CD4-positive, alpha-beta memory T cell (primary cell): ENCODE results near the gene PTPN18. TPM values are rescaled to one million over a fixed set of nuclear protein-coding genes. Genes with fewer than 3 reads are reported as not detected.

Source experiments
- CTCF ChIA-PET: fragments of 350-600 bp; sonication (Branson Sonifier 250); formaldehyde crosslinking; loops from one replicate; lab custom pipeline; 2021; ENCODE audit warnings: inconsistent platforms; ENCODE audit not compliant: partially characterized antibody; lab: Charles Lee
- POLR2A ChIA-PET: fragments of 350-600 bp; sonication (Branson Sonifier 250); formaldehyde crosslinking; loops from one replicate; lab custom pipeline; 2021; ENCODE audit not compliant: partially characterized antibody; lab: Charles Lee
- DNase-seq, 5 donors: peaks; one replicate each; pipeline versions ENCODE4 v3.0.0 to v3.0.0-alpha.2; 2020 to 2022; ENCODE audit warnings: mixed read lengths in 1 of 5
- H3K27ac ChIP-seq: one replicate; pipeline ENCODE4 v1.7.0; 2013; ENCODE audit warnings: low read depth, low read length
- H3K27me3 ChIP-seq: 2 replicates; pipeline ENCODE4 v1.7.0; 2013; ENCODE audit warnings: mild to moderate bottlenecking, low read length, moderate library complexity; ENCODE audit not compliant: insufficient read depth
- H3K36me3 ChIP-seq: 2 replicates; pipeline ENCODE4 v1.7.0; 2013; ENCODE audit warnings: mild to moderate bottlenecking, low read length, moderate library complexity; ENCODE audit not compliant: insufficient read depth
- H3K4me1 ChIP-seq: 2 replicates; pipeline ENCODE4 v1.7.0; 2013; ENCODE audit warnings: mild to moderate bottlenecking, low read length, moderate library complexity; ENCODE audit not compliant: insufficient read depth
- H3K4me3 ChIP-seq, 2 donors: one replicate each; pipeline ENCODE4 v1.7.0; 2013; ENCODE audit warnings: low read length in 2 of 2, mild to moderate bottlenecking in 1 of 2
- H3K9me3 ChIP-seq, 2 donors: one replicate each; pipeline ENCODE4 v1.7.0; 2013; ENCODE audit warnings: low read length in 2 of 2, control low read depth in 1 of 2; ENCODE audit not compliant: control insufficient read depth in 1 of 2
- H3K27ac Mint-ChIP-seq, 7 donors: one replicate each; pipeline ENCODE4 v1.8.0; 2020 to 2021; ENCODE audit warnings: mixed read lengths in 7 of 7, mild to moderate bottlenecking in 6 of 7, inconsistent platforms in 3 of 7, moderate library complexity in 3 of 7
- H3K27me3 Mint-ChIP-seq, 2 donors: one replicate each; pipeline ENCODE4 v1.8.0; 2020 to 2021; ENCODE audit warnings: mixed read lengths in 2 of 2
- H3K36me3 Mint-ChIP-seq, 2 donors: one replicate each; pipeline ENCODE4 v1.8.0; 2020 to 2021; ENCODE audit warnings: mixed read lengths in 2 of 2, inconsistent platforms in 1 of 2, mild to moderate bottlenecking in 1 of 2
- H3K4me1 Mint-ChIP-seq, 4 donors: one replicate each; pipeline ENCODE4 v1.8.0; 2020 to 2021; ENCODE audit warnings: mixed read lengths in 4 of 4, mild to moderate bottlenecking in 1 of 4
- H3K4me3 Mint-ChIP-seq, 8 donors: one replicate each; pipeline ENCODE4 v1.8.0; 2020 to 2021; ENCODE audit warnings: mixed read lengths in 8 of 8, mild to moderate bottlenecking in 7 of 8, moderate library complexity in 6 of 8, inconsistent platforms in 3 of 8
- H3K9me3 Mint-ChIP-seq, 8 donors: one replicate each; pipeline ENCODE4 v1.8.0; 2020 to 2021; ENCODE audit warnings: mixed read lengths in 8 of 8, mild to moderate bottlenecking in 5 of 8, inconsistent platforms in 3 of 8, moderate library complexity in 1 of 8
- intact Hi-C: fragments of 100-400 bp; cut with micrococcal nuclease; formaldehyde crosslinking; loops from one replicate; pipeline ENCODE4 v1.15.1; 2023
- polyA plus RNA-seq, 2 donors: library from polyadenylated mRNA; unstranded; fragments of 300-500 nt; fragmentation: Illumina TruSeq; gene quantifications; one replicate each; pipeline ENCODE4 v1.2.3, GENCODE V29; 2021
- total RNA-seq, 2 experiments: library from RNA; stranded (reverse); gene quantifications; one replicate each; pipeline ENCODE4 v1.2.3, GENCODE V29; 2021

The PTPN18 gene
- total and polyA plus RNA-seq, 4 experiments from 2014 or later: 30.9 to 67.2 (median 60.5) TPM

DNA sequence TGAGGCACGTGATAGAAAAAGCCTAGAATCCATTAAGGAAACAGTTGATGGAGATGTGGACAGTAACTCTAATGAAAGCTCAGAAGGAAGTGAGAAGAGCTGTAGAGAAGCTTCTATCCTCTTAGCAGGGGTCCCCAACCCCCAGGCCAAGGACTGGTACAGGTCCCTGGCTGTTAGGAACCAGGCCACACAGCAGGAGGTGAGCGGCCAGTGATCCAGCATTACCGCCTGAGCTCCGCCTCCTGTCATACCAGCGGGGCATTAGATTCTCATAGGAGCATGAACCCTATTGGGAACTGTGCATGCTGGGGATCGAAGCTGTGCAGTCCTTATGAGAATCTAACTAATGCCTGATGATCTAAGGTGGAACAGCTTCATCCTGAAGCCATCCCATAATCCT, 21.8 kb upstream of the PTPN18 start:
- Histone ChIP-seq H3K27ac (no peak overlapping the region), H3K4me3 (no peak overlapping the region), H3K9me3 (no peaks in the 10 kb centered on the region), H3K36me3 (peaks cover 13% of the 10 kb centered on the region), H3K4me1 (peaks cover 4% of the 10 kb centered on the region), H3K27me3 (no peaks in the 10 kb centered on the region)
- DNase-seq: no peak
- H3K4me3 Mint-ChIP-seq: no peak overlapping the region
- peaks cover 0 to 4% (median 0%) of the 10 kb centered on the region in 8 donors for H3K9me3 Mint-ChIP-seq
- intact Hi-C loops: no loop called here
- H3K4me1 Mint-ChIP-seq: peaks cover 3 to 21% (median 9%) of the 10 kb centered on the region in 4 donors
- ChIA-PET CTCF (interaction anchor here (1.0 to 8.8 kb wide), 9 partner anchors 8 to 396 kb away, joined by 3 to 79 read pairs (median 8); partner anchors contain the start of genes IMP4 and SMPD4), POLR2A (interaction anchor here (2.5 kb wide), 1 partner anchor 8 kb away, joined by 17 read pairs; the partner anchor contains the start of gene IMP4)
- no peak overlapping the region for H3K27ac Mint-ChIP-seq
- peaks cover 12 to 20% of the 10 kb centered on the region in 2 donors for H3K36me3 Mint-ChIP-seq
- peaks cover 5 to 16% of the 10 kb centered on the region in 2 donors for H3K27me3 Mint-ChIP-seq

DNA sequence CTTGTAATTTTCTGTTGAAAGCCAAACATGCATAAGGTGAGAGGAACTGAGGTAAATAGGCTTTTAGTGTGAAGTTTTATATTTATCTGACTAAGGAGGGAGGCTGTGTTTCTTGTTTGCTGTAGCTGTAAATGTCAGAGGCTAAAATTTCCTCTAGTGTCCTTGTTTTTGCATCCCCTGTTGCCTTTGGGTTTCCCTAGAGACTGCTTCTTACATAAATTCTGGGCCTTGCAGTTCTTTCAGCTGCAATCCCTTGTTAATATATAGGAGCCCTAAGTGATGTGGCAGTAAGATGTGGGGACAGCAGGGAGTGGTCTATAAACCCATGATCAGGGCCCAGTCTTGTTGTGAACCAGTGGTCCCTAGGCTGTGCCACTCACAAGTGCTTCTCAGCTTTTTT, 20.6 kb upstream of the PTPN18 start:
- Mint-ChIP-seq H3K36me3 (peaks cover 23 to 32% of the 10 kb centered on the region in 2 donors), H3K9me3 (peaks cover 0 to 4% (median 0%) of the 10 kb centered on the region in 8 donors)
- POLR2A ChIA-PET: no interaction called here

GRCh38 chr2:130336150-130336876, 19.5 kb upstream of the PTPN18 start:
- peaks cover 30 to 38% of the 10 kb centered on the region in 2 donors for H3K36me3 Mint-ChIP-seq
- peak overlapping the region in 1 of 8 donors; percentile 80 for H3K4me3 Mint-ChIP-seq
- intact Hi-C loops: no loop called here
- Histone ChIP-seq H3K27ac (no peak overlapping the region), H3K4me1 (peaks cover 12% of the 10 kb centered on the region), H3K36me3 (peaks cover 24% of the 10 kb centered on the region), H3K27me3 (no peaks in the 10 kb centered on the region), H3K4me3 (no peak overlapping the region), H3K9me3 (no peaks in the 10 kb centered on the region)
- DNase-seq: no peak
- peaks cover 0 to 2% (median 0%) of the 10 kb centered on the region in 8 donors for H3K9me3 Mint-ChIP-seq
- peaks cover 15 to 38% (median 21%) of the 10 kb centered on the region in 4 donors for H3K4me1 Mint-ChIP-seq
- CTCF ChIA-PET: interaction anchor here (0.6 to 8.8 kb wide), 4 partner anchors 34 to 399 kb away, joined by 4 to 79 read pairs (median 6); no protein-coding TSS in a partner anchor
- POLR2A ChIA-PET: interaction anchor here (1.0 kb wide), 1 partner anchor 155 kb away, joined by 3 read pairs; the partner anchor contains the start of gene SMPD4
- peak overlapping the region; percentile 4 to 96 (median 76) for H3K27ac Mint-ChIP-seq
- H3K27me3 Mint-ChIP-seq: peaks cover 5 to 7% of the 10 kb centered on the region in 2 donors

More for the DNA sequence above, 20.6 kb upstream of the PTPN18 start:
- H3K27me3 Mint-ChIP-seq: peaks cover 5 to 12% of the 10 kb centered on the region in 2 donors
- peak overlapping the region in 1 of 7 donors; percentile 96 for H3K27ac Mint-ChIP-seq
- H3K4me1 Mint-ChIP-seq: peaks cover 8 to 30% (median 13%) of the 10 kb centered on the region in 4 donors
- CTCF ChIA-PET: interaction anchor here (0.6 to 8.8 kb wide), 6 partner anchors 13 to 398 kb away, joined by 3 to 79 read pairs (median 6); no protein-coding TSS in a partner anchor
- Histone ChIP-seq H3K4me1 (peaks cover 4% of the 10 kb centered on the region), H3K27ac (no peak overlapping the region), H3K27me3 (no peaks in the 10 kb centered on the region), H3K4me3 (no peak overlapping the region), H3K36me3 (peaks cover 19% of the 10 kb centered on the region), H3K9me3 (no peaks in the 10 kb centered on the region)
- H3K4me3 Mint-ChIP-seq: peak overlapping the region in 1 of 8 donors; percentile 18
- no peak for DNase-seq
- intact Hi-C loops: no loop called here

DNA sequence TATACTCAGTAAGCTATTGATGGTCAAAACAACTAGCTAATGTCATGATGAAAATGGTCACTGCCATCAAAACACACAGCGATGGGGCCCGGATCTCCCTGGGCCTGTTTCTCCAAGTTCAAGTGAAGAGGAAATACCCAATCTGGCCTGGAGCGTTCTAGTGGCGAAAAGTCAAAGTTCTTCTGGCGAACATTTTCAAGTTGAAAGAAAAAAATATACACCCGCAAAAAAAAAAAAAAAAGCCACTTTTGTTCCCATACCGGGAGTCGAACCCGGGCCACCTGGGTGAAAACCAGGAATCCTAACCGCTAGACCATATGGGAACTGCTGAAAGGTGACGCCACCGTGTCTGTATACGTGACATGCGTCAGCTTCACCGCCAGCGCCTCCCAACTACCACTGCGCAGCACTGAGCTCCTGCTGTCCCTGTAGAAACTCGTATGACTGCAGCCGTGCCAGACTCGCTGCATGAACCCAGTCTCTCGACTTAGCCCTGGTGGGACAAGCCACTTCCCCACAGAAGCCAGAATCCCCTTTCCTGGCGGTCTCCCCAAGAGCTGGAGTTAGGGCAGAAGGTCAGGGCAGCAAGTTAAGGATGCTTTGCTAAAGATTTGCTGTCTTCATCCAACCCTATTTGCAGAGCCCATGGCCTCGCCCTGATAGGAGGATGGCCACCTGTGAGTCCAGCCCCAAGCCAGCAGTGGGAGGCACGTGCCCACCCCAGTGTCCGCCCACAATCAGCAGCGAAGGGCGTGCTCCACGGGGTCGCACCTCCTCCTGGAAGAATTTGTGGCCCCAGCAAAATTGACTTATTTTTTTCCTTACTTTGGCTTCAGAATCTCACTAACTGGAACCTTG, 18.8 kb upstream of the PTPN18 start:
- Mint-ChIP-seq H3K36me3 (peaks cover 31 to 42% of the 10 kb centered on the region in 2 donors), H3K4me3 (peak overlapping the region in 7 of 8 donors; percentile 29 to 80 (median 62)), H3K9me3 (peaks cover 0 to 2% (median 0%) of the 10 kb centered on the region in 8 donors), H3K27ac (peak overlapping the region; percentile 37 to 96 (median 89)), H3K27me3 (peaks cover 2 to 5% of the 10 kb centered on the region in 2 donors), H3K4me1 (peaks cover 19 to 45% (median 28%) of the 10 kb centered on the region in 4 donors)
- Histone ChIP-seq H3K9me3 (no peaks in the 10 kb centered on the region), H3K36me3 (peaks cover 24% of the 10 kb centered on the region), H3K4me1 (peaks cover 15% of the 10 kb centered on the region), H3K4me3 (no peak overlapping the region), H3K27ac (no peak overlapping the region), H3K27me3 (no peaks in the 10 kb centered on the region)
- CTCF ChIA-PET: interaction anchor here (2.0 to 8.8 kb wide), 2 partner anchors 34 to 400 kb away, joined by 8 to 79 read pairs; no protein-coding TSS in a partner anchor
- intact Hi-C loops: no loop called here
- peak; percentile 46 to 70 (median 55) for DNase-seq
- POLR2A ChIA-PET: interaction anchor here (1.0 to 1.6 kb wide), 2 partner anchors 16 to 156 kb away, joined by 3 to 5 read pairs; partner anchors contain the start of gene SMPD4

DNA sequence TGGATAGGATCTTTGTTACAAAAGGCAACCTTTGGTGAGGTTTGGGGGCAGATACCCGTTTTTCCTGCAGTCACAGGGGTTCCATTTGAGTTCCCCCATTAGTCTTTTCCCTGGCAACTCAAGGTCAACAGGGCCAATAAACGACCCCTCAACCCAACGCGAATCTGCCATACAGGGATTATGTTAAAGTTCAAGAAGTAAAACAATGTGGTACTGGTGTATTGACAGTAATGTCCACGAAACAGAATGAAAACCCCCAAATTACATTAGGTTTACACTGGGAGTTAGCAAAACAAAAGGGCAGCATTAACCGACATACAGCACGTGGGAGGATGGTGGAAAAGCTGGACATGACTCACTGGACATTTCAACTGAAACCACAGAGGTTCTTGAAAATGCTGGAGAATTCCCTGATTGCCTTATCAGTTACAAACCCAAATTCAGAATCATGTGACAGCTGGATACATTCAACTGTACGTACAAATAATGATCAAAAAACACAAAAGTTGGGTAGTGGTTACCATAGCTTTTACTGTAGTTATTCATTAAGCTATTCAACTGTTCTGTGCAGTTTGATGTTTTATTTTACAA, 18.0 kb upstream of the PTPN18 start:
- ChIA-PET CTCF (no interaction called here), POLR2A (interaction anchor here (1.0 to 1.6 kb wide), 2 partner anchors 15 to 157 kb away, joined by 3 to 5 read pairs; partner anchors contain the start of gene SMPD4)
- peaks cover 17 to 46% (median 25%) of the 10 kb centered on the region in 4 donors for H3K4me1 Mint-ChIP-seq
- peak overlapping the region in 5 of 7 donors; percentile 8 to 96 (median 54) for H3K27ac Mint-ChIP-seq
- peaks cover 11% of the 10 kb centered on the region for H3K4me1 ChIP-seq
- H3K9me3 ChIP-seq: no peaks in the 10 kb centered on the region
- intact Hi-C loops: no loop called here
- no peaks in the 10 kb centered on the region for H3K27me3 ChIP-seq
- H3K36me3 ChIP-seq: peaks cover 24% of the 10 kb centered on the region
- peaks cover 0 to 4% (median 0%) of the 10 kb centered on the region in 8 donors for H3K9me3 Mint-ChIP-seq
- no peak overlapping the region for H3K27ac ChIP-seq
- H3K36me3 Mint-ChIP-seq: peaks cover 31 to 49% of the 10 kb centered on the region in 2 donors
- H3K27me3 Mint-ChIP-seq: no peaks in the 10 kb centered on the region
- no peak overlapping the region for H3K4me3 Mint-ChIP-seq
- H3K4me3 ChIP-seq: no peak overlapping the region
- DNase-seq: no peak

DNA sequence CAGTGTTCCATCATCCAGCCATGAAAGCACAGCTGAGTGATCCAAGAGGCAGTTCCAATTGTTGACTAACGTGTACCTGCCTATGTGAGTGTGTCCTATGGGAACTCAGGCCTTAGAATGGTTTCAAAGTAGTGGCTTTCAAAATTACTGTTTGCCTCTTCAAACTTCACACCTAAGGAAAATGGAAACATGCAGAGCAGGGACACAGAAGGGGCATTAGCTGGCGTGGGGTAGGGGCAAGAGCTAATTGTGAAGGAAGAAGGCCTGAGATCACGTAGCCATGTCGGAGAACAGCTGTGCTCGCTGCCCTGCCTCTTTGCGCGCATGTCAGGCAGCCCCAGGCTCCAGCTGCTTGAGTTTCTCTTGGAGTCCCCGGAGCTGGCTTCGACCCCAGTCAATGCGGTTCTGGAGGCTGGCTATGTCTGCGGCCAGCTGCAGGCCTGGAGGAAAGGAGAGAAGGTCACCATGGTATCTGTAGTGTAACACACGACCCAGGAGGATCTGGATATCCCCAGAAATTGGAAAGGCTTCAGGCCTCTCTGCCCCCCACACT, 17.0 kb upstream of the PTPN18 start:
- Mint-ChIP-seq H3K4me3 (peak overlapping the region in 1 of 8 donors; percentile 37), H3K4me1 (peaks cover 17 to 54% (median 31%) of the 10 kb centered on the region in 4 donors), H3K36me3 (peaks cover 31 to 54% of the 10 kb centered on the region in 2 donors), H3K27ac (peak overlapping the region in 2 of 7 donors; percentile 32 to 41), H3K27me3 (no peaks in the 10 kb centered on the region), H3K9me3 (peaks cover 0 to 4% (median 0%) of the 10 kb centered on the region in 8 donors)
- Histone ChIP-seq H3K4me3 (no peak overlapping the region), H3K27ac (no peak overlapping the region), H3K27me3 (no peaks in the 10 kb centered on the region), H3K36me3 (peaks cover 24% of the 10 kb centered on the region), H3K4me1 (peaks cover 18% of the 10 kb centered on the region), H3K9me3 (no peaks in the 10 kb centered on the region)
- no peak for DNase-seq
- intact Hi-C loops: no loop called here
- POLR2A ChIA-PET: interaction anchor here (1.6 kb wide), 1 partner anchor 14 kb away, joined by 5 read pairs; no protein-coding TSS in a partner anchor
- CTCF ChIA-PET: no interaction called here
